Body of pancreas (tissue), 4 donors: ENCODE measurements around the gene SFXN3. TPM values are rescaled to one million over a fixed set of nuclear protein-coding genes. Genes with fewer than 3 reads are reported as not detected.

Experiments used
- ATAC-seq: fragments of 150-250 bp; one replicate; pipeline ENCODE4 v1.9.1; 2016
- DNase-seq, 4 donors: peaks; one replicate each; pipeline ENCODE4 v3.0.0-alpha.2; 2019
- H3K27ac ChIP-seq, 4 donors: fragments of 200-600 bp; sonication (generic); 1 replicate in 3 of 4; 2 replicates in 1 of 4; pipeline versions ENCODE4 v1.5.1 to v1.6.1; 2016 to 2019; ENCODE audit warnings: mild to moderate bottlenecking in 1 of 4, mixed read lengths in 1 of 4, moderate library complexity in 1 of 4
- H3K27me3 ChIP-seq, 2 donors: fragments of 200-600 bp; sonication (generic); one replicate each; pipeline ENCODE4 v1.6.0; 2016; ENCODE audit warnings: mild to moderate bottlenecking in 1 of 2
- H3K36me3 ChIP-seq, 2 donors: fragments of 200-600 bp; sonication (generic); replicated peaks in 1 of 2; 2 replicates each; pipeline ENCODE4 v1.5.1; 2016; ENCODE audit warnings: low read depth in 2 of 2; ENCODE audit not compliant: insufficient read depth in 1 of 2
- H3K4me1 ChIP-seq: fragments of 200-600 bp; sonication (generic); one replicate; pipeline ENCODE4 v1.6.0; 2016
- H3K4me3 ChIP-seq, 2 donors: fragments of 200-600 bp; sonication (generic); 1 replicate in 1 of 2; 2 replicates in 1 of 2; pipeline ENCODE4 v1.5.1; 2016 to 2019
- H3K9me3 ChIP-seq, 3 donors: fragments of 200-600 bp; sonication (generic); 1 replicate in 2 of 3; 2 replicates in 1 of 3; pipeline ENCODE4 v1.5.1; 2016
- CTCF ChIP-seq, 7 experiments: fragments of 450-650 bp in 4 of 7; fragments of 200-600 bp in 3 of 7; sonication (generic) in 3 of 7; IDR thresholded peaks; one replicate each; pipeline ENCODE4 v1.5.1; 2016 to 2019; ENCODE audit warnings: antibody characterized with exemption in 7 of 7
- POLR2A ChIP-seq, 3 donors: fragments of 450-650 bp; IDR thresholded peaks; one replicate each; pipeline ENCODE4 v1.6.1; 2016; ENCODE audit warnings: antibody characterized with exemption in 3 of 3, mild to moderate bottlenecking in 2 of 3
- WGBS, 2 donors: methylation state at CpG; one replicate each; pipeline ENCODE4 v1.1.5; 2017; 5-methylcytosine and 5-hydroxymethylcytosine counted together
- intact Hi-C: fragments of 100-400 bp; cut with DNase I; formaldehyde crosslinking; loops from one replicate; pipeline ENCODE4 v1.15.1; 2023
- total RNA-seq, 2 donors: library from RNA; depleted of rRNA; stranded (reverse); fragments of >200 nt; gene quantifications; one replicate each; pipeline ENCODE4 v1.1.0, GENCODE V29; 2016

Gene SFXN3
- total RNA-seq, 2 donors from 2014 or later: 23.4 to 61.7 TPM

GRCh38 chr10:101006593-101007098 lies 24.4 kb upstream of the SFXN3 start:
- DNase-seq: no peak

GRCh38 chr10:101007099-101007711 lies 23.8 kb upstream of the SFXN3 start:
- intact Hi-C loops: no loop called here
- ATAC-seq (no peak), DNase-seq (no peak)
- peaks cover 4 to 5% of the 10 kb centered on the region in 2 donors for H3K36me3 ChIP-seq
- no peaks in the 10 kb centered on the region for H3K9me3 ChIP-seq
- H3K27ac ChIP-seq: no peak overlapping the region
- 75 to 85% methylated on average over 5 to 11 of the region's 11 CpGs for WGBS, 2 donors
- H3K4me3 ChIP-seq: no peak overlapping the region
- no peak for TF ChIP-seq CTCF (IDR thresholded peaks at IDR 0.05)
- no peak for TF ChIP-seq POLR2A (IDR thresholded peaks at IDR 0.05)
- no peaks in the 10 kb centered on the region for H3K27me3 ChIP-seq
- peaks cover 4% of the 10 kb centered on the region for H3K4me1 ChIP-seq

More at GRCh38 chr10:101006593-101007098, 24.4 kb upstream of the SFXN3 start:
- Histone ChIP-seq H3K27ac (no peak overlapping the region), H3K4me3 (no peak overlapping the region), H3K9me3 (no peaks in the 10 kb centered on the region), H3K36me3 (peaks cover 4 to 5% of the 10 kb centered on the region in 2 donors), H3K27me3 (no peaks in the 10 kb centered on the region), H3K4me1 (peaks cover 9% of the 10 kb centered on the region)
- 86 to 92% methylated on average over 22 to 26 of the region's 33 CpGs for WGBS, 2 donors
- TF ChIP-seq CTCF (IDR thresholded peaks at IDR 0.05) (no peak), POLR2A (IDR thresholded peaks at IDR 0.05) (no peak)
- no peak for ATAC-seq
- intact Hi-C loops: no loop called here

GRCh38 chr10:101007915-101008822 lies 22.9 kb upstream of the SFXN3 start:
- Histone ChIP-seq H3K27ac (peak overlapping the region in 1 of 4 donors; percentile 5), H3K27me3 (no peaks in the 10 kb centered on the region), H3K4me3 (no peak overlapping the region), H3K36me3 (peaks cover 4 to 5% of the 10 kb centered on the region in 2 donors), H3K9me3 (no peaks in the 10 kb centered on the region), H3K4me1 (peaks cover 10% of the 10 kb centered on the region)
- ATAC-seq (no peak), DNase-seq (no peak)
- intact Hi-C loops: no loop called here
- TF ChIP-seq CTCF (IDR thresholded peaks at IDR 0.05): no peak
- TF ChIP-seq POLR2A (IDR thresholded peaks at IDR 0.05): no peak
- WGBS, 2 donors: 54 to 55% methylated on average over 8 to 13 of the region's 13 CpGs

GRCh38 chr10:101008823-101009423 lies 22.1 kb upstream of the SFXN3 start:
- no peak overlapping the region for H3K4me3 ChIP-seq
- no peak for TF ChIP-seq CTCF (IDR thresholded peaks at IDR 0.05)
- no peak for TF ChIP-seq POLR2A (IDR thresholded peaks at IDR 0.05)
- peak in 1 of 4 donors; percentile 27 for DNase-seq
- no peaks in the 10 kb centered on the region for H3K9me3 ChIP-seq
- peak overlapping the region in 1 of 4 donors; percentile 5 for H3K27ac ChIP-seq
- intact Hi-C loops: no loop called here
- no peaks in the 10 kb centered on the region for H3K27me3 ChIP-seq
- ATAC-seq: no peak
- peaks cover 4 to 5% of the 10 kb centered on the region in 2 donors for H3K36me3 ChIP-seq
- peaks cover 13% of the 10 kb centered on the region for H3K4me1 ChIP-seq
- 60 to 87% methylated on average over 4 to 6 of the region's 6 CpGs for WGBS, 2 donors
